Amniotic epithelial cell (primary cell): ENCODE data around the gene APOA4.

Experiments
- DNase-seq: peaks from one replicate; pipeline ENCODE4 v3.0.0-alpha.2; 2010; ENCODE audit warnings: low read depth

APOA4 gene

DNA sequence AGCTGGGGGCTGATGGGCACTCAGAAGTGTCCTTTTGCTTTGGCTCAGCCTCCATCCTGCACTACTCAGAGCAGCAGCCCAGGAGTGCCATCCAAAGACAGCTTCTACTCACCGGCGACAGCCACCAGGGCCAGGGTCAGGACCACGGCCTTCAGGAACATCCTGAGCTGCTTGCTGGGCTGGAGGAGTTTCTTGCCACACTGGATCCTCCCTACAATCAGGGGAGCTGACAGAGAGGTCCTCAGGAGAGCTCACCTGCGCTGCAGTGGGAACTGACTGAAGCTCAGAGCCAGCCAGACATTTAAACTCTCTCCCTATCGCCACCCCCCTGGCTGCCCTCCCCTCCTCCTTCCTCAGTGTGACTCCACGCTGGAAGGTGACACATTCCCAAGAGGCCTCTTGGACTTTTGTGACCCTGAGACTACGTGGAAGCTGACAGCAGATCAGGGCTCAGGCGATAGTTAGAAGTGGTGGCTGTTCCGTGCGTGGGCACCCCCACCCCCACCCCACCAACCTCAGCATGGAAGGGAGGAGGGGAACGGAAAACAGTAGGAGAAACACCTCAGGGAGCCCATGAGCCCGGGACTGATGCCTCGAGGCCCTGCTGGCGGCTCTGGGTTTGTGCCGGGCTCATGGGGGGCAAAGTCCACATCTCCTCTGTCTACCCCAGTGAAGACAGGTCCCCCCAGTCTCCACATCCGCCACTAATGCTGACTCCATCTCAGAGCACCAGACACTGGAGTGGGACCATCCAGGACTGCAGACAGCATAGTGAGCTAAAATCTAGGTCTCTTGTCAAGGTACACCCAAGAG lies at the start of gene APOA4:
Gene APOA4, minus strand, starts transcription at position 274 of the 813 bp plus-strand sequence. Its CDS starts 113 bp downstream, at position 161.
- DNase-seq: no peak

DNA sequence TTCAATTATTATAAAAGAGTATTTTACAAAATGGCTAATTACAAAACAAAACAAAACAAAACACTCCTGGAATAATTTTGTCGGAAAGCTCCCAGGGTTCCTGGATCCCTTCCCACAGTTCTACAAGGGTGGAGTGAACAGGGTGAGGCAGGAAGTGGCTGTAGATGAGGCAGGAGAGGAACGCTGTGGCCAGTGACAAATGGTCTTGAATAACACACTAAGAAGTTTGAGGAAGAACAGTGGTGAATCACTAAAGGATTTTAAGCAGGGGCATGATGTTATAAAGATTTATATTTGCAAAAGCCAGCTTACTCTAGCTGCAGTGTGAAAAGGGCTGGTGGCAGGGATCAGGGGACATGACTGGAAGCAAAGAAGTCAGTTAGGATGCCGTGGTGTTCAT lies 48.1 kb upstream of the APOA4 start:
- peak; percentile 87 for DNase-seq

DNA sequence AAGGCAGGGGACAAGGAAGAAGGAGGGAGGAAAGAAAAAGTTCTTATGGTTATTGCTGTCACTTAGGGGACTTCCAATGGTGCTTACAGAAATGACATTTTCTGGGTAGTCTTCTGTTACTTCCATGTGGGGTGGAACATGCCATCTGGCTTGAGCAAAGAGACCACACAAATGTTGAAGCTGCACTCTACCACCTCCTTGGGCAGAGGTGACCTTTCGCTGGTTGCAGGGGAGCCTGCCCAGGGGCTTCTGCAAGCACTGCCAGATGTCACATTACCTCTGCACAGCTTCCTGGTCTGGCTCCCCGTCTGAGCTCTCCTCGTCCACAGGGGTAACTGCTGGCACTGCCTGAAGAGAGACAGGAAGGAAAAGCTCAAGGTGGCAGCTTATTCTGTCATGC lies 47.0 kb upstream of the APOA4 start:
- no peak for DNase-seq

DNA sequence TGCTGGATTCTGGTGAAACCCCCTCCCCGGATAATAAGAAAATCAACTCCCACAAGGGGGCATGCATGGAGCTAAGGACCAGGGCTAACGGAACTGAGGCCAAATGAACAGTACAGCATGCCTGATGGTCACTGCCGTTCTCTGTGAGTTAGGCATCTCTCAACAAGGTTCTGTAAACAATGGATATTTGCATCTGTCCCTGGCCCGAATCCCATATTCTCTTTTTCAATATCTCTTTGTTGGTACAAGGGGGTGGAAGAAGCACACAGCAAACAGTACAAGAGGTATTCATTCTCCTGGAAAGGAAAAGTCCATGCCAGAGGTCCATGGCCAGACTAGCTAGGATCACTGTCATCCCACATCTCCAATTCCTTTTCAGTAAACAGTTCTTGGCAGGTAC lies 46.5 kb upstream of the APOA4 start:
- no peak for DNase-seq

DNA sequence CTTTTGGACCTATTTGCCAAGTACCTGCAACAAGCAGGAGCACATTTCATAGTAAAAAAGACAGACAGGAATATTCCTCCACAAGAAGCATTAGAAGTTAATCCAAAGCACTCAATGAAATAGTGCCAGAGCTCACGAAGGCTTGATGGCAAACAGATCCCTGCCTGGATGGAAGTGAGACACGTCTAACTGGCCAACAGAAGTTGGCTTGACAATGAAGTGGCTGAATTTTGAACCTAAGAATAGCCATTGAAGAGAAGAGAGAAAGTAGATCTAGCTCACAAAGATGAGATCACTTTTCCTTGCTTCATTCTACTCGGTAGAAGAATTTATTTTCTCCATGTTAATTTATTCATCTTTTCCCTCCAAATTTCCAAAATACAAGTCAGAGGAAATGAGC lies 45.0 kb upstream of the APOA4 start:
- no peak for DNase-seq

DNA sequence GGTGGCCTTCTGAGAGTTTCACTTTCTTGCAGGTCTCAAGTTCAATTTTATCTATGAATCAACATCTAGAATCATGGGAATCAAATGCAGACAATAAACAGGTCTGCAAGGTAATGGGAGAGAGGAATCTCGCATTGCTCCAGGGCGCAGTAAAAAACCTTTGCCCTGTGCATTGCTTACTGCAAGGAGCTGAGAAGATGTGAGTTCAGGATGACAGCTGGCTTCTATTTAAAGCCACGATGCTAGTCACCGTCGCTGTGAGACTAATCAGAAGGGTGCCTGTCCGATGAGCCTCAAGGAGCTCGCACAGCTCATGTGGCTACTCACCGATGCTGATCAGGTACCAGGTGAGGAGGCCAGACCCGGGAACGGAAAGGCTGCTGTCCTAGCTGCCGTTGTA lies 44.5 kb upstream of the APOA4 start:
- no peak for DNase-seq

DNA sequence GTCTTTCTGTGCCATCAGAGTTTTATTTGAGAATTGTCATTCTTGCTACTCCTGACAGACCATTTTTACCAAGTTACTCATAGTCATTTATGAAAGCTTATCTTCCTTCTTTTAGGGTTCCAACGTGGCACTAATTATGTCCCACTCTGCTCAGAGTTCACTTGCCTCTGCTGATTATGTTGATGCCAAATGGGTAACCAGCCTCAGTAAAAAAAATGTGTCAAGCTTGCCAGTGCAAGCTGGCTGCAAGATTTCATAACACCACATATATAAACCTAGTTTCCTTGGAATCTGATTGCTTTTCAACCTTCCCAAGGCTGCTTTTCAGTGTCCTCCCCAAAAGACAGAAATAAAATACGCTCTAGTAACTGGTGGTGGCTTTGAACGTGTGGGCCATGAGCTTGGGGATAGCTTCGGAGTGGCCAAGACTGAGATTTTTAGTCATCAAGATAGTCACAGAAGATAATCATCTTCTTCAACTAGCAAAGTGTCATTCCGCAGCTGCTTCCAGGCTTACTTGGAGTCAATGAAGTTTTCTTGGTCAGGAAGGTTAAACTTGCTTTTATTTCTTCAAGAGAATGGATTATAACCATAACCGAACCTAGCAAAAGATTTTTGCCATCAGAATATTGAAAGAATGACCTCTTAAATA lies 43.8 kb upstream of the APOA4 start:
- DNase-seq: no peak

DNA sequence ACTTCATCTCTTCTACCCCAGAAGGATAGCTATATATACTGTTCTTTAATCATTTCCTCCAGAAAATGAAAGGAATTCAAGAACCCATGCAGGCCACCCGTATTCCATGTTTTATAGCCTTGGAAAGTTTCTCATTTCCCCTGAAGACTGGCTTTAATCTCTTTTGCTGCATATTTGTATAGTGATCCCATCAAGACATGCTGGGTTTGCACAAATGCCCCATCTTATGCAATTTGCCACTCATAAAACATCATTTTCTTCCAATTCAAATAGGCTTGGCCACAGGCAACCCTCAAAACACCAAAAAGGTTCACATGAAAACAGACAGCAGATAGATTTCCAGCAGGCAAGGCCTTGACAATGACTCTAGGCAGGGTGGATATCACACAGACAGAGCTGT lies 42.6 kb upstream of the APOA4 start:
- DNase-seq: peak; percentile 78

DNA sequence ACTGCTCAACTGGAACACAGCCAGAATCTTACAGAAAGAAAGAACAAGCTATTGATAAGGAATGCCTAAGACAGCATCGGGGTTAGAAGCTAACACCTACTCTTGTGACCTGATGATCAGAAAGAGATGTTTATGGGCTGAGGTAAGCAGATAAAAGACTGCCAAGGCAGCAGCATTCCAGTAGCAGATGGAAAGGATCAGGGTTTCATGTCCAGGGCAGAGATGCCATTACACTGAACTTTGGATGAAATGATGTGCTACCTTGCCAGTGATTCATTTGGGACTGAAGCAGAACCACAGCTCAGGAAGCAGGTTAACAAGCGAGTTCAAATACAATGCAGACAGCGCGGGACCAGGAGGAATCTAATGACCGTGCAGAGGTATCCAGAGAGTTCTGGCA lies 41.4 kb upstream of the APOA4 start:
- DNase-seq: no peak

DNA sequence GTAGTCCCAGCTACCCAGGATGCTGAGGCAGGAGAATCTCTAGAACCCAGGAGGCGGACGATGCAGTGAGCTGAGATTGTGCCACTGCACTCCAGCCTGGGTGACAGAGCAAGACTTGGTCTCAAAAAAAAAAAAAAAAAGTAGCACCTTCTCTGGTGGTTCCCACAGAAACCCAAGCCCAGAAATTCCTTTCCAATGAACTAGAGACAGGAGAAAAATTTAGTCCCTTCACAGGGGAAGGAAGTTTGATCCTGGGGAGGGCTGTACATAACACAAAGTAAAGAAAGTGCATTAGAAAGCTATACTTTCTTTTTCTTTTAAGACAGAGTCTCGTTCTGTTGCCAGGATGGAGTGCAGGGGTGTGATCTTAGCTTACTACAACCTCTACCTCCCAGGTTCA lies 39.8 kb upstream of the APOA4 start:
- no peak for DNase-seq

DNA sequence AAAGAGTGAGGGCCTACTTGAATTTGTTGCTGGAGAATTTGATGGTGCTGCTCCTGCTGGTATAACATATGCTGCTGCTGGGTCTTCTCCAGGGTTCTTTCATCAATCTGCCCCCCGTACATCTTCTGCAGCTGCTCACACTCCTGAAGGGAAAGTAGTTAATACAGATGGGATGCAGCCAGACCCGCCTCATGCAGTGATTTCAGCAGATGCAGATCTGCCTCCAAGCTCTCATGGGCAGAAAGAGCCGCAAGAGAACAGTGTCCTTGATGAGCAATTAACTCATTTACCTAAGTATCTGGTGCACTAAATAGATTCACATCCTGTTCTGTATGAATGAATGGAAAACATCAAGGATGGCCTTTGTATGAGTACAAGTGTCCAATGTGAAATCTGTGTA lies 39.1 kb upstream of the APOA4 start:
- no peak for DNase-seq

DNA sequence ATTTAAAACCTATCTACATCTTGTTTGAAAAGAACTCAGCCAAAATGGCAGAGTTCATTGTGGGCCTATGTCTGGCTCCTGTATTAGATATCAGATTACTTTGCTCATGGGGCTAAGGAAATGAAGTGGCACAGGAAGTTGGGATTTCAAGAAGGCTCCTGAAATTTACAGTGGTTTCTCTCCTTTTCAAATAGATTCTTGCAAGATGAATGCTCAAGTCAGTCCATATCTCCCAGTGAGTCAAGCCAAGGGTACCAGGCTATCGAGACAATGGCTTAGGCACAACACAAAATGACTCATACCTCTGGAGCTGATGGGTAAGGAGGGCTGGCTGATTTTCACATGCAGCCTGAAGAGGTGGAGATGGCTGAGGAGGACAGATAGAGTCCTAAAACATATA lies 38.4 kb upstream of the APOA4 start:
- peak; percentile 89 for DNase-seq

DNA sequence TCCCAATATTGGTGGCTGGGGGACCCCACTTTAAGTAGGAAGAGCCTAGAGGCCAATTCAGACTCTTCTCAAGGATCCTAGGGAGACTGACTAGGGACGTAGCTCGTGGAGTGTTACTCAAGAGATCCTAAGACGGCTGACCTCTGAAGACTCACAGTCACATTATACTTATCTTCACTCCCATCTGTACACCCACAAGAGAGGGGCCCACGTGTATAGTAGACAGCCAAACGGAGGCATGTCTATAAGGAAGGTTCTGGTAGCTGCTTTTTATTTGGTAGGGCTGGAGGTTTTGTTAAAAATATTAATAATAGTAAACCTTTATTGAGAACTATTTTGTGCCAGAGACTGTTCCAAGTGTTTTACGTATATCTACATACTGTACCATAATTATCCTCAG lies 37.2 kb upstream of the APOA4 start:
- DNase-seq: peak; percentile 22

DNA sequence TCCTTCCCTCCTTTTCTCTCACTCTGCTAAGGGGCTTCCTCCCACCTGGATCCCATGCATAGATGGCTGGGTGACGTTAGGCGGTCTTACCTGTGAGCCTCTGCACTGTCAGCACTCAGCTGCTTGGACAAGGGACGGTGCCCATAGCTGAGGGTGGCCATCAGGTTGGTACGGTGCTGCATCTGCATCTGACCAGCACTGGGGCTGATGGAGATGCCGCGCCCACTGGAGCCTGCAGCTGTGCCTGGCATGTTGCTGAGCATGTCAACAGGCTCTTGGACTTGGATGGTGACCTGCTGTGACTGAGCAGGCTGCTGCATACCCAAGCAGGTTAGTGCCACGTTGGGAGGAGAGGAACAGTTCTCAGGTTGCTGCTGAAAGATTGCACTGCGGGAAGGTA lies 36.1 kb upstream of the APOA4 start:
- no peak for DNase-seq

DNA sequence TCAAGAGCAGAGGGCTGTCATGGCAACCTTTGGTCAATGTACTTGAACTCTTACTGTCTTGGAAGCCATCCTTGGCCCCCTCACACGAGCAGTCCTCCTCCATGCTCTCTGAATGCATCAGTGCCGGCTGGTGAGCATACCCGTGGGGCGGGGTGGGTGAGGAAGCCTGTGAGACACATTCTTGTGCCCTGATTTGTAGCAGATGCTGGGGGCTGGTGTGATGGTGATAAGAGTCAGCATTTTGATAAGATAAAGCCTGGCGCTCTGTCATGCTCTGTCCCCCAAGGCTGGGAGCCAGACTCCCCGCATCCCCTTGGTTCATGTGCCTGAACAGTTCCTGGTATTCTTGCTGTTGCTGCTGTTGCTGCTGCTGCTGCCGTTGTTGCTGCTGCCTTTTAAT lies 34.8 kb upstream of the APOA4 start:
- DNase-seq: peak; percentile 72

DNA sequence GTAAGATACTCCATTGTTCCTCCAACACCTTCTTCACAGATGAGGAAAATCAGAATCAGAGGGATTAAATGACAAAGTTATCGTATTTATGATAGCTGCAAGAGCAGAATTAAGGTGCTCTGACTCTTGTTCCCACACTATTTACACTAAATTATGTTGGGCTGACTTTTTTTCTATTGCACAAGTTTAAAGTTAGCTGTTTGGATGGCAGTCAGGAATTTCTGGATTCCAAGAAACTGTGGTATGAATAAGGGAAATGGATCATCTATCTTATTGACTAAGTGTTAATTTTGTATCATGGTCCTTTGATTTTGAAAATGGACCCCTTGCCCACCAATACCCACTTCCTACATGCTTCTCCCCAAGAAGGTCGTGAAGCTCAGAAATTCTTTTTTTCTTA lies 34.2 kb upstream of the APOA4 start:
- DNase-seq: peak; percentile 68

DNA sequence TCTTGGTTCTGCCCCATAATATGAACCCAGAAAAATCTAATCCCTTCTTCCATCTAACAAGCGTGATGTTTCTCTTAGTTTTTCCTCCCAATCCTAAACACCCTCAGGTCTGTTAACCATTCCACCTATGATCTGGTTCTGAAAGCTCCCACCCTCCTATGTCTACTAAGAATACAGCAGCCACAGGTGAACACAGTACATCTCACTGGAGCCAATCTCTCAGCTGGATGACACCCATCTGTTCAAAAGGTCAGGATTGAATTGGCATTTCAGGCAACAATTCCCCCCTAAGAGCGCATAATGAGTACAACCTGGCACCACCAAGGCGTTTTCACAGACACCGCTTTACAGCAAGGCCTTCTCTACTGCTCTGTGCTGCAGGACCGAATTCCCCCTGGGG lies 33.3 kb upstream of the APOA4 start:
- DNase-seq: no peak

DNA sequence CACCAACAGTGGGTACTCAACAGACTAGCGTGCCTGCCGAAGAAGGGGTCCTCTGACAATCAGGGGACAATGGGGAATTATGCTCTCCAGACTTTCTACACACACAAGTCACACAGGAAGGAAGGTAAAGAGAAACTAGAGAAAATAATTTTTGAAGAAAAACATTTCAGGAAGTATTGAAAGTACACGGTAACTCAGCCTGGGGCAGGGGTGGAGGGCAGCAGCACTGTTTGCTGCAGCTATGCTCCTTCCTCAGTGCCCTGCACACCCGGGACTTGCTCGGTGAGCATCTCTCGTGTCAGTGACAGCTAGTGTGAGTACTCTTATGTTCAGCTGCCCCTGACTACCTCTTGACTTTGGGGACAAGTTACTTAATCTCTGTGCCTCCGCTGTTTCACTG lies 32.3 kb upstream of the APOA4 start:
- DNase-seq: no peak

DNA sequence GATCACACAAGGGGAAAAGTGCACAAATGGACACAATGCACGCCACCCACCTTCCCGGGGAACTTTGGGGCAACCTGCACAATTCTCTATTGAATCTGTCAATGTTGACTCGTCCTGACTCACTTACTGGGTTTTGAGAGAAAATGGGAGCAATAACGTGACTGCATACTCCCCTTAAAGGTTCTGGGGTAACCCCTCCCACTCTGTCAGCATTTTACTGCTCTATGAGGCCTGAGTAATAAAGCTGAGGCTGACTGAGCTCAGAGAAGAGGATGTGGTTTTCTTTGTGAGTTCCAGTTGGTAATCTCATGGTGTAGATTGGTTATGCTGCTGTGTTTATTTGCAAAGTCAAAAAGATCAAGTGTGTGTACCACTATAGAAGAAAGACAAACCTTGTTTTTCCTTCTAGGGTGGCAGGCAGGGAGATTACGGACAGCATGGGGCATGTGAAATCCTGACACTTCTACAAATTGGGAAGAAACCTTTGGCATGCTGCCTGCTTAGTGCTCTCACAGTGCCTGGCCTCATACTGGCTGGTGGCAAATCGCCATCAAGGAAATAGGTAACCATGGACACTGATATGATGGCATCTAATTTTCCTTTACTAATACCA lies 30.5 kb upstream of the APOA4 start:
- DNase-seq: peak; percentile 94

DNA sequence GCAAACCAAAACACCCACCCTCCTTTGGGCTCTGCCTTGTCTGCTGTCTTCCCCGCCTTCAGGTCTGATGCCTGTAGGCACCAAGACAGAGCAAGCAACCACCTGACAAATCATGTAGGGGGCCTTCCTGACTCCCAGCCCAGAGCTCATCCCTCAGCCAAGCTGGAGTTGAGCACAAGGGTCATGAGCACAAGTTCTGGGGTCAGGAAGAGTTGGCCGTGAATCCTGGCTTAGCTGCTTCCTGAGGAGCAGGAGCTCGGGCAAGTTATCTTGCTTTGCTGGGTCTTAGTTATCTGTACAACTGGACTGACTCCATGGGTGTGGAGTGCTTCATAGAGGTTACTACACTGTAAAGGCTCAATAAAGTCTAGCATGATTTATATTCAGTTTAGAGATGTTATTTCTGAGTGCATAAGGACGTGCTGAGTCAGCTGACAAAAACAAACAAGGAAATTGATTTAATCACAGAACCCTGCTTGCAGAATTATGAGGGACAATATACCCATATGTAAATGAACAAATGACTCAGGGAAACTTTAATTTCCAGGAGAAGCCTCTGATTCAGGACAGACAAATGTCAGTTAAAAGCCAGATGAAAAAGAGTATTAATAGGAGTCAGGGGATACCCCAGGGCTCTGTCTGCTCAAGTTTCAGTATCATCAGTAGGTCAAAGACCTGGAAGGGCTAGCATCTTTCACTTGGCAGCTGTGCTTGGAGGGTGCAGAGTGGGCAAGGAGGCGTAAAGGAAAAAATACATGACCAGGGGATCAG lies 29.3 kb upstream of the APOA4 start:
- DNase-seq: peak; percentile 89

DNA sequence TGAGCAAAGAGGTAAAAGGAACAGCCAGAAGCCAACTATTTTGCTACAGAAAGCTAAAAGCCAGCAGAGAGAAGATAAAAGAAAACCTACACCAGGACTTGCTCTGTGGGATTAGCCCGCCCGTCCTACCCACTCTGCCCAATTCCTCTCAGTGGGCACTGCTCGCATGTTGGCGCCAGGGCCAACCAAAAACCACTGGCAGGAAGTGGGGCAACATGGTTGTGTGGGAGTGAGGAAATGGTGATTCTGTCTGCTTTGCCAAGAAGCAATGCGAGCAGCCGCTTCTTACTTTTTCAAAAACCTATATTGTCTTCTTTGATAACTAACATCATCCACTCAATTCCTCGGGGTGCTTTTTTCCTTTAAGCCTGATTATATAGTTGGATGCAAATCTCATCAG lies 28.5 kb upstream of the APOA4 start:
- peak; percentile 51 for DNase-seq

DNA sequence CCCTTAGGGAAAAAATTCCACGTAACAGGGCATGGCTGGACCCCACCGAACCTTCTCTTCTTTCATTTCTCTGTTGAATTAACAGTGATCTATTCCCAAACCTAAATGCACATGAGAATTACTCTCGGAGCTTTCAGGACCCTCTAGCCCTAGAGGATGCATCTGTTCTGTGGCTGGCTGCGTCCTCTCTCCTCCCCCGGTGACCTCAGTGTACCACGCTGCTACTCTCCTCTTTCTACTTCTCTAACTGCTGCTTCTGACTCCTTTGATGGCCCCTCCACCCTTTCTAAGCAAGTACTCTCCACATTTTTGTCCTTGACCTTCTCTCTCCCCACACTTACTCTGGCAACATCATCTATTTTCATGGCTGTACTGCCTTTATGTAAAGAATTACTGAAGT lies 26.4 kb upstream of the APOA4 start:
- no peak for DNase-seq

DNA sequence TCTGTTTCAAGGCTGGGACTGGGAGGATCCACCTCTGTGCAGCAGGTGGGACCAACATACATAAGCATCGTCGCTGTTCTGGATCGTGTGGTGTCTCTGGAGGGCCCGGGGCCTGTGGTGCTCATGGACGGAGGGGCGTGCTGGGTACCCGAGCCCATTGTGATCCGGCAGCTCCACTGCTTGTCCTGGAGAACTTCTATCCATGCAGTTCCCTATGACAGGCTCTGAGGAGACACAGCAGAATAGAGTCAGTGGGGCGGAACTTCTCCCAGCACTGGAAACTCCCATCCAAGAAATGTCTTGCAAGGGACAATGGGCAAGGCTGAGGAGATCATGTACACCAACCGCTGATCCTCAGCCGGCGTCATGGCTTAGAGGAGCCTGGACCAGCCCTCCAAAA lies 26.0 kb upstream of the APOA4 start:
- DNase-seq: no peak
